HUES64 (cell line): Measurements from ENCODE around the gene ACTG2.

Source experiments
- H3K27ac ChIP-seq: 2 replicates; pipeline ENCODE4 v1.7.0; 2013; ENCODE audit warnings: low read depth, low read length, inconsistent platforms
- H3K27me3 ChIP-seq: 2 replicates; pipeline ENCODE4 v1.6.1; 2013; ENCODE audit warnings: mild to moderate bottlenecking, low read length; ENCODE audit not compliant: insufficient read depth
- H3K36me3 ChIP-seq: 2 replicates; pipeline ENCODE4 v1.6.1; 2013; ENCODE audit warnings: mild to moderate bottlenecking, low read length; ENCODE audit not compliant: insufficient read depth
- H3K4me1 ChIP-seq: 2 replicates; pipeline ENCODE4 v1.6.1; 2013; ENCODE audit warnings: mild to moderate bottlenecking, low read length, moderate library complexity; ENCODE audit not compliant: insufficient read depth
- H3K4me3 ChIP-seq: 2 replicates; pipeline ENCODE4 v1.5.1; 2013; ENCODE audit warnings: mild to moderate bottlenecking, low read length, moderate library complexity
- H3K9ac ChIP-seq: 2 replicates; pipeline ENCODE4 v1.6.1; 2013; ENCODE audit warnings: mild to moderate bottlenecking, low read depth, low read length
- H3K9me3 ChIP-seq: 2 replicates; pipeline ENCODE4 v1.6.1; 2013; ENCODE audit warnings: low read depth, low read length; ENCODE audit not compliant: insufficient read depth
- WGBS: fragments of 150-250, 120-280 bp; methylation state at CpG from one replicate; pipeline ENCODE4 v1.1.7; 2013; ENCODE audit warnings: missing lambda C conversion rate; 5-methylcytosine and 5-hydroxymethylcytosine counted together

Gene ACTG2

GRCh38 chr2:73963385-73964120 is 70.7 kb downstream of the ACTG2 start:
- H3K9ac ChIP-seq, result no peak overlapping the region
- no peak overlapping the region for H3K4me3 ChIP-seq
- peaks cover 14% of the 10 kb centered on the region for H3K36me3 ChIP-seq
- no peaks in the 10 kb centered on the region for H3K4me1 ChIP-seq
- H3K9me3 ChIP-seq, result no peaks in the 10 kb centered on the region
- H3K27me3 ChIP-seq, result no peaks in the 10 kb centered on the region
- no peak overlapping the region for H3K27ac ChIP-seq
- 93% methylated on average over 13 of the region's 13 CpGs for WGBS

GRCh38 chr2:73964223-73964622 is 71.4 kb downstream of the ACTG2 start:
- 88% methylated on average over 2 of the region's 2 CpGs for WGBS

GRCh38 chr2:73965053-73965452 is 72.2 kb downstream of the ACTG2 start:
- Histone ChIP-seq H3K27me3 (no peaks in the 10 kb centered on the region), H3K4me1 (no peaks in the 10 kb centered on the region), H3K4me3 (no peak overlapping the region), H3K27ac (no peak overlapping the region), H3K9ac (no peak overlapping the region), H3K9me3 (no peaks in the 10 kb centered on the region), H3K36me3 (no peaks in the 10 kb centered on the region)
- 95% methylated on average over 3 of the region's 3 CpGs for WGBS

More at GRCh38 chr2:73964223-73964622, 71.4 kb downstream of the ACTG2 start:
- H3K9ac ChIP-seq, result no peak overlapping the region
- no peaks in the 10 kb centered on the region for H3K9me3 ChIP-seq
- no peak overlapping the region for H3K27ac ChIP-seq
- no peaks in the 10 kb centered on the region for H3K4me1 ChIP-seq
- H3K27me3 ChIP-seq, result no peaks in the 10 kb centered on the region
- no peak overlapping the region for H3K4me3 ChIP-seq
- H3K36me3 ChIP-seq, result peaks cover 7% of the 10 kb centered on the region

GRCh38 chr2:73968357-73968937 is 75.6 kb downstream of the ACTG2 start:
- Histone ChIP-seq H3K36me3 (no peaks in the 10 kb centered on the region), H3K9me3 (no peaks in the 10 kb centered on the region), H3K27ac (no peak overlapping the region), H3K27me3 (no peaks in the 10 kb centered on the region), H3K4me3 (no peak overlapping the region), H3K4me1 (no peaks in the 10 kb centered on the region), H3K9ac (no peak overlapping the region)
- WGBS, result 84% methylated on average over 8 of the region's 8 CpGs

GRCh38 chr2:73969356-73969755 is 76.5 kb downstream of the ACTG2 start:
- WGBS, result 92% methylated on average over 4 of the region's 4 CpGs
- Histone ChIP-seq H3K4me3 (no peak overlapping the region), H3K27me3 (no peaks in the 10 kb centered on the region), H3K36me3 (no peaks in the 10 kb centered on the region), H3K4me1 (no peaks in the 10 kb centered on the region), H3K9ac (no peak overlapping the region), H3K9me3 (no peaks in the 10 kb centered on the region), H3K27ac (no peak overlapping the region)
